GM21723 (cell line): Measurements from ENCODE around the gene NIPAL3.
"Not testable (repeated sequence)": the region's sequence is repeated elsewhere in the genome, so short reads cannot be mapped to it uniquely, and the experiment has no call there.

Source experiments
- ATAC-seq: cut with Tn5 transposase; IDR thresholded peaks from one replicate; pipeline ENCODE4 v1.9.1; 2021; ENCODE audit warnings: mild to moderate bottlenecking, moderate library complexity; ENCODE audit not compliant: unreplicated experiment

NIPAL3 gene

DNA sequence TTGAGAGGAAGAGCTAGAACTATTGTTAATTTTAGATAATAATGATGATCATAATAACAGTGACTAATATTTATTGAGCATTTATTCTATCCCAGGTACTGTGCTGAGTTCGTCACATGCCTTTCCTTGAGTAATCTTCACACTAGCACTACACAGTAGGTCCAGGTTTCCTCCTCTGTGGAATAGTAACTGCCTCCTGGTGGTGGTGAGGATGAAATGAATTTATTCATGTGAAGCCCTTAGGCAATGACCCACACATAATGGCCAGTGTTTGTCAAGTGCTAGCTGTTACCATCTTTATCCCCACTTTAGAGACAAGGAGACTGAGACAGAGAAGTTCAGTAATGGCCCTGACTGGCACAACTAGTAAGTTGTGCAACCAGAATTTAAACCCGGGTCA is 5.9 kb downstream of the NIPAL3 start:
- no peak for ATAC-seq

DNA sequence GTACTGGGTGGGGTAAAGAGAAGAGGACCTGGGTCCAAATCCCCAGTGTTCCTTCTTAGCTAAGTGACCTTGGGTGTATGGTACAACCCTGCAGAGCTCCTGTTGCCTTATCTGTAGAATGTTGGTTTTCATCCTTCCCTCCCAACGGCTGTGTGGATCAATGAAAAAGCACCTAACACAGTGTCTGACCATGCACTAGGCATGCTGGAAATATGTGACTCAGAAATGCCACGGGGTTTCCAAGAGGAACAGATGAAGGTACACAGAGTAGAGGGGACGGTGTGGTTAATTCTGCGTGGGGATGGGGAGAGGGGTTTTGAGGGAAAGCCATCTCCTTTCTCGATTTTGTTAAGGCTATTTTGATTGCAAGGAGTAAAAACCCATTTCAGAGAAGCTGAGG is 8.6 kb downstream of the NIPAL3 start:
- ATAC-seq, result no peak

DNA sequence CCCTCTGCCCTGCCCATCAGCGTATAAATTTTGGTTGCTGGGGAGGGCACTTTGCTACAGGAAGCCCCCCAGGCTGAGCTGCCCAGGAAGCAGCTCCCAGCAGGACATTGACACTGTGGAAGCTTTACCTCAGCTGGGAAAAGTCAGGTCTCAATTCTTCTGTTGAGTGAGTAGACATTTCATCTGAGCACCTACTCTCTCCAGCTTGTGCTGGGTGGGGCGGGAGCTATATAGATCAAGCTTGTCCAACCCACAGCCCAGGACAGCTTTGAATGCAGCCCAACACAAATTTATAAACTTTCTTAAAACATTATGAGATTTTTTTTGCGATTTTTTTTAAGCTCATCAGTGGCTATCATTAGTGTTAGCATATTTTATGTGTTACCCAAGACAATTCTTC is 9.4 kb downstream of the NIPAL3 start:
- no peak for ATAC-seq

DNA sequence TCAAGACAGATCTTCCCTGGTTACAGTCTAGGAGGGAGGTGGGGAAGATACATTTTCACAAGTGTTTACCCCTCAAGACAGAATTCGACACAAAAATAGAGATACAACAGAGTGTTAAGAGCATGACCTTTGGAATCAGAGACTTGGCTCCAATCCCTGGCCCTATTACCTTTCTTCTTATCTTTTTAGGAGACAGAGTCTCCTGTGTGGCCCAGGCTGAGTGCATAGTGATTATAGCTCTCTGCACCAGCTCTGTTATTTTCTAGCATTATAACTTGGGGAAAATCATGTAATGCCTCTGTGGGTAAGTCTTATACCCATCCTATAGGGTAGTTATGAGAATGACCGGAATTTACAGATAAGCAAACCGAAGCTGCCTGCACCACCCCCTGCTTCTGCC is 9.8 kb downstream of the NIPAL3 start:
- no peak for ATAC-seq

DNA sequence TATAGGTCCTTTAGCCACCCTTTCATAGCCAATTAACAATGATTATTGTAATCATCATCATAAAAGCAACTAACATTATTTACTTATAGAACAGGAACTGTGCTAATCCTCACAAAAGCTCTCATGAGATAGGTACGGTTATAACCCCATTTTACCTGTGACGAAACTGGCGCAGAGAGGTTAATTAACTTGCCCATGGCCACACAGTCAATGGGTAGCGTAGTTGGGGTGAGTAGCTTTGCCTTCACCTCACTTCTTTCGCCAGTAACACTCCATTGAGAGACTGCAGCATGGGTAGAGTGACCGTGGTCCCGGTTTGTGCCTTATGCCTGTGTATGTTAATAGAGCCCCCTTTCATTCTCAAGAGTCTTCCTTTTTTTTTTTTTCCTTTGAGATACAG is 10.3 kb downstream of the NIPAL3 start:
- no peak for ATAC-seq

DNA sequence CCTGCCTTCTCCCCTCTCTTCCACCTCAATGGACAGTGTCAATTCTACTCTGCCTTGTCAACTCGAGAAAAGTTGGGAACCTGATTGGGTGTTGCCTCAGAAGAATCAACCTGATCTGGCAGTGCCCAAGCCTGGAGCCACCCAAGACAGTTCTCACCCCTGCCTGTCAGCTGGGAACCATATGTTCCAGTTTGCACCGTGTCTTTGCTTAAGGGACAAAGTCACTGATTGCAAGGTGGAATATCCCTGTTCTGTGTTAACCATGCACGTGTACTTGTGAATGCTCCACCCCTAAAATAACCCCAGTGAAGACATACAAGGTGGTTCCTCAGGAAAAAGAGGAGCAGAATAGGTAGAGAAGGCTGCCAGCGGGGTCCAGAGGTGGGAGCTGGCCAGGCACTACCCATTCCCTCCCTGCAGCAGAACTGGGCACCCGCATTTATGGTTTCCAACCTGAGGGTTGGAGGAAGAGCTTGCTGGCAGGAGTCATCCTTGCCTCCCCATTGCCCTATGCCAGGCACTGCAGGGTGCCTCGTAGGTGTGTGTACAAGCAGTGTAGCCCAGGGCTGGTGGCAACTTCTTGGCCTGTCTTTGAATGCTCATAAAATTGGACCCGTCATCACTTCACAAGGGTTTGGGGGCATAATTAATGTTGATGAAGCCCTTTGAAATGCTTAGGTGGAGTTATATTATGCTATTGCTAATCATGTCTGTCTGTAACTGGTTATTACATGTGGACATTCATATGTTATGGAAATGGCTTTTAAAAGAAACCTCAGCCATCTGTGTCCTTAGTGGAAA is 11.3 kb downstream of the NIPAL3 start:
- no peak for ATAC-seq

DNA sequence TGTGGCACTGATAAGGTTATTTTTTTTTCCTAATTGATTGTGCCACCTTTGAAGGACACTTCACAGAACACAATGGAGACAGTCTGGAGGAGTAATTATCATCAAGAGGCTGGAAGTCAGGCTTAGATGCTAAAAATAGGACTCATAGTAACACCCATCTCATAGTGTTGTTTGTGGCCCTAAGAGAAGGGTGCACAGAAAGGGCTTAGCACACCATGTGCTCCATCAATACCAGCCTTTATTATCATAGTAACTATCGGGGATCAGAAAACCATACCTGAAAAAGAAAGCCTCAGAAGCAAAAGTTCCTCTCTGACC is 11.9 kb downstream of the NIPAL3 start:
- ATAC-seq, result no peak

DNA sequence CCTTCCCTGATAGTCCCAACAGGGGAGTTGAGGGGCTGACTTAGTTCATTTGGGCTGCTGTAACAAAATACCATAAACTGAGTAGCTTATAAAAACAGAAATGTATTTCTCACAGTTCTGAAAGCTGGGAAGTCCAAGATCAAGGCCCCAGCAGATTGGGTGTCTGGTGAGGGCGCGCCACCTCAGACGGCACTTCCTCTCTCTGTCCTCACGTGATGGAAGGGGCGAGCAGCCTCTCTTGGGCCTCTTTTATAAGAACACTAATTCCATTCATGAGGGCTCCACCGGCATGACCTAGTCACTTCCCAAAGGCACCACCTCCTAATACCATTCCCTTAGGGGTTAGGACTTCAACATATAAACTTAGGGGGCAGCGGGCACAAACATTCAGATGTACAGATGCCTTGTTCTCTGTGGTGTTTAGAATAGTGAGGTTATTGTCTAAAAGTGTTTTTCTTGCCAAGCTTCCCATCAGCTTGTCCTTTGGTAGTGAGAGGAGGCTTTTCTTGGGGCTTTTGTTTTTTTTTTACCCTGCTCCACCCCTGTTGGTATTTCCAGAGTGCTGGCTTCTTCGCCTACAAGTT is 20.3 kb downstream of the NIPAL3 start:
- no peak for ATAC-seq

DNA sequence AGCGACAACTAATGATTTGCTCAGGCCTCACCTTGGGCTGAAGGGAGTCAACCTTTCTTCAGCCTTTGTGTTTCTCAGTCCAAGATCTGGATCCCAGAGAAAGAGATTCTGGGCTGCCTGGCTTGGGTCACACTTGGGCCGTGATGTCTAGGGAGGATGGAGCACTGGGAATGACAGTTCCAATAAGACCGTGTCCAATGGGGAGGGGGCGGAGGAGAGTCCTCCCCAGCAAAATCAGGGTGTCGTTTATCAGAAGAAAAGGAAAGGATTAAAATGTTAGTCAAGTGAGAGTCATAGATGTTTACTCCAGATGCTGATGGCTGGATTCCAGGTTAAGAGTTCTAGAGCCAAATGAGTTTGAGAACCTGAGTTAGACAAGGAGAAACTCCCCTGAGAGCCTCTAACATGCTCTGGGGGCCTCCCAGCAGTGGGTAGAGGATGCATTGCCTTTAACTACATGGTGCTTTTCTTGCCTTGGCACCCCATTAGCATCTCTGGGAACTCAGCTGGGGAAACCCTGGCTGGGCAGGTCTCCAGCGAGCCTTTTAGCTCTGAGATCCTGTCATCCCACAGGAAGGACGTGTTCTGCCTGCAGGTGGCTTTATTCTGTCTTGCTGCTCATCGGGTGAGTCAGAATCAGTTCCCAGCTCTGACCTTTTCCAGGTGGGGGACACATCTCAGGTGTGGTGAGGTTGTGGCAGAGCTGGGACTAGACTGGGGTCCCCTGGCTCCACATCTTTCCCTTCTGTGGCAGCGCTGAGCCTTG is 22.2 kb downstream of the NIPAL3 start:
- no peak for ATAC-seq

DNA sequence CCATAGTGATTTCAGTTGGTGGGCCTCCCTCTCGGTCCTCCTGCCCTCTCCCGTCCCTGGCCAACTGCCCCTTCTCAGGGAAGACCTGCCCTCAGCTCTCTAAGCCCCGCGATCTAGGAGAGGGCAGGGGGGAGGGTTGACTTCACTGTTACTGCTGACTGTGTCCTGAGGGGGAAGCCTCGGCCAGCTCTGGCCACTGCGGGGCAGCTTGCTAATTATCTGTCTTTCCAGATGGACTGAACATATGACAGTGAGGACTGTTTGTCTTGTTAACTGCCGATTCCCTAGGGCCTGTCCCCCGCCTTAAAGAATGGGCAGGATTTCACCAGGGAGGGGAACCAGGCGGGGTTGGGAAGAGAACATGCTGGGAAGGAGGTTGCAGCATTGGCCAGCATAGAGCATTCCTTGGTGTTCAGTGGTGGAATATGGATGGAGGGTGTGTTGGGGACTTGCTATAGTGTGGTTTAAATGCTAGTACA is 22.9 kb downstream of the NIPAL3 start:
- ATAC-seq, result no peak

DNA sequence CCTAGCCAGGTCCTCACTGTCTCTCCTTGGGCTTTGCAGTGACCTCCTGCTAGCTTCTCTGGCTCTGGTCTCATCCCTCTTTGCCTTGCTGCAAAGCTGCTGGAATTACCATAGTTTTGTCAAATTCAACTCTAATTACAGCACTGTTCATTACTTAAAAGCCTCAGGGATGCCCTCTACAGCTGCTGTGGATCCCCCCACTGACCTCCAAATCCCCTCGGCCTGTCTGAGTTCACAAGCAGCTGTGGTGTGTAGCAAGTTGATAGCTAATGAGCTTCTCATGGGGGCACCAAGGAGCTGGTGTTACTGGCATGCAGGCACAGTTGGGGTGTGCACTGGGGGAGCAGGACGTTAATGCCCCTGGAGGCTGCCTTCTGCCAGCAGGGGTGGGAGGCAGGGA is 24.8 kb downstream of the NIPAL3 start:
- no peak for ATAC-seq

DNA sequence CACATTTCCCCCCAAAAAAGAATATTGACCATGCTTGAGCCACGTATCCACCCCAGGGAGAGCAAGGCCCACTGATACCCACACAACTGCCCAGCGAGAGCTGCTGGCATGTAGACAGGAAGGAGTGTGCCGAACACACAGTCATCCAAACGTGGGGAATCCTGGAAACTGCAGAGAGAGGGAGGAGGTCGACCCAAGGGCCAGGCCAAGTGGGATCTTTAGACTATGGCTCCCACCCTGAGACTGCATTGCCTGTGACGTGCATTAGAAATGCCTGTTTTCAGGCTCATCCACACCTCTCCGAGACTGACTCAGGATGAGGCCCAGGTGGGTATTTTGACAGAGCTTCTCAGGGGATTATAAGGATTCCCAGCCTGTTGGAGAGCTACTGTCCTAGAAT is 25.9 kb downstream of the NIPAL3 start:
- ATAC-seq, result no peak

DNA sequence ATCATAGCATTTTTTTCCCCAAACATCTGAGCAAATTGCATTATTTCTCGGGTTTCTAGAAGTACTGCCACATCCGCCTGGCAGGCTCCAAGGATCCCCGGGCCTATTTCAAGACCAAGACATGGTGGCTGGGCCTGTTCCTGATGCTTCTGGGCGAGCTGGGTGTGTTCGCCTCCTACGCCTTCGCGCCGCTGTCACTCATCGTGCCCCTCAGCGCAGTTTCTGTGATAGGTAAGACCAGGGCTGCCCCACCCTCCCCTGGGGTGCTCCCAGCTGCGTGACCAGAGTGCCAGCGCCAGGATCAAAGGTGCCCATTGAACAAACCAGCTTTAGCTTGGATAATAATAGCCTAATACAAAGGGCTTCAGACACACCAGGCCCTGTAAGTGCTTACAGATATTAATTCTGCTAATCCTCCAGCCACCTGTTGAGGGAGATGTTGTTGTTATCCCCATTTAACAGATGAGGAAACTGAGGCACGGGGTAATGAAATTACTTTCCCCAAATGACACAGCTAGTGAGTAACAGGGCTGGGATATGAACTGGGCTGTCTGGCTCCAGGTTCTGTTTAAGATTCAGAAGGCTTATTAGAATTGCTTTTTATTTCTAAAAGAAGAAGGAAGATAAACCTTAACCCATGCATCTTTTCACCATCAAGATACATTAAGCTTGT is 26.5 kb downstream of the NIPAL3 start:
- ATAC-seq, result no peak

DNA sequence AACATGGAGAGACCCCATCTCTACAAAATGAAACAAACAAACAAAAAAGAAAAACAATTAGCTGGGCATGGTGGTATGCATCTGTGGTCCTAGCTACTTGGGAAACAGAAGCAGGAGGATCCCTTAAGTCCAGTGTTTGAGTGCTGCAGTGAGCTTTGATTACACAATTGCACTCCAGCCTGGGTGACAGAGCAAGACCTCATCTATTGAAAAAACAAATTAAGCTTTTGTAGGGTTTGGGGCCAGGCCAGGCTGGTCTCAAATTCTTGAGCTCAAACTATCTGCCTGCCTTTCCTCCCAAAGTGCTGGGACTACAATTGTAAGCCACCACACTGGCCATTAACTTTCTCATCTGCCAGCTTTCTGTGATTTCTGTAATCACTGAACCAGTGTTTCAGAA is 27.2 kb downstream of the NIPAL3 start:
- no peak for ATAC-seq

DNA sequence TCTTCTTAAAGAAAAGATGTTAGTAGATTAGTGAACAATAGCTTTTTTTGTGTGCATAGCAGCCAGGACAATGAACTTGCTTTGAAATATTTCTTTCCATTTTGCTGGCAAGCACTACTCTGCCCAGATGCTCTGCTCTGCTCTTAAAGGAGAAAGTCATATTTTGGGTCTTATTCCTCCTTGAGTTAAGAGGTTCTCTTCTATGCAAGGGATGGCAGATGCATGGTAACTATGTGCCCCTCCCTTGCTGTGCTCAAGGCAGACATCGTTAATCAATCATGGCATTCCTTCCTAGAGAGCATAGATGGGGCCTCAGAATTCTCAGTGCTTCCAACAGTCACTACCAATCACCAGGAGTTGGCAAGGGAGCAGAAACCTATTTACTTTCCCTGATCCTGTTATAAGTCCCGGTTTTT is 27.6 kb downstream of the NIPAL3 start:
- no peak for ATAC-seq

DNA sequence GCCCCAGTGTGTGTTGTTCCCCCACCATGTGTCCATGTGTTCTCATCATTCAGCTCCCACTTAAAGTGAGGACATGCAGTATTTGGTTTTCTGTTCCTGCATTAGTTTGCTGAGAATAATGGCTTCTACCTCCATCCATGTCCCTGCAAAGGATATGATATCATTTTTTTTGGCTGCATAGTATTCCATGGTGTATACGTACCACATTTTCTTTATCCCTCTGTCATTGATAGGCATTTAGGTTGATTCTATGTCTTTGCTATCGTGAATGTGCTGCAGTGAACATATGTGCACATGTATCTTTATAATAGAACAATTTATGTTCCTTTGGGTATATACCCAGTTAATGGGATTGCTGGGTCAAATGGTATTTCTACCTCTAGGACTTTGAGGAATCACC is 30.8 kb downstream of the NIPAL3 start:
- not testable (repeated sequence) for ATAC-seq

DNA sequence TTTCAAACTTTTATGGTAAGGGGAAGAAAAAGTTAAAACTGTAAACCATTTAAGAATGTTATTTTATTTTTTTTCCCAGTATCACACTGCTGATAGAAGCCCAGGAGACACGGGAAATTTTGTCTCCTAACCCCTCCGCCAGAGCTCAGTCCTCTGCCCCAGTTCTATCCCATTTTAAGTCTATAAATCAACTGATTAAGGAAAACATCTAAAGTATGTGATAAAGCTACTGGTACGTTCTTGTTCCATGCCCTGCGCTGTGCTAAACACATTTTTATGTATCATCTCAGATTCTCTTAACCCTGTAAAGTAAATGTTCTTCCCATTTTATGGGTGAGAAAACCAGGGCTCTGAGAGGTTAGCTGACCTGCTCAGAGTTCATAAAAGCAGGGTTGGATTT is 34.7 kb downstream of the NIPAL3 start:
- ATAC-seq, result no peak

DNA sequence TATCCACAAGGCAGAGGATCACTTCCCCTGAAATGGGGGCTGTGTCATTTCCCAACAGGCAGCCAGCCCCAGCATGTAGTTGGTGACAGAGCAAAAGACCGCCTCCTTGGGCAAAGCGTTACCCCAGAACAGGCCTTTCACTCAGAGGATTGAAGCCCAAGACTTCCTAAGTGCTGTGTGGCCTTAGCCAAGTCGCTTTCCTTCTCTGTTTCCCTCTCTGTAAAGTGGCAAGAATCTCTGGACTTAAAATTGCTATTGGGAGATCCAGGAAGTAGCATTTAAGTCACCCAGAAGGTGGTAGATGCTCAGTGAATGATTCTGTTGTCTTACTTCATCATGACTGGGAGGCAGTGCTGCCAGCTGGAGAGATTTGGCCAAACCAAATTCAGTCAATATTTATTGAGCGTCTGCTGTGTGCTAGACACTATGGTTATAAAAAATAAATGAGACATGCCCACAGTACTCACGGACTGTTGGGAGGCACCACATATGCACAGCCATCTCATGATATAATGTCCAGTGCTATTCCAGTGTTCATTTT is 35.3 kb downstream of the NIPAL3 start:
- ATAC-seq, result no peak

DNA sequence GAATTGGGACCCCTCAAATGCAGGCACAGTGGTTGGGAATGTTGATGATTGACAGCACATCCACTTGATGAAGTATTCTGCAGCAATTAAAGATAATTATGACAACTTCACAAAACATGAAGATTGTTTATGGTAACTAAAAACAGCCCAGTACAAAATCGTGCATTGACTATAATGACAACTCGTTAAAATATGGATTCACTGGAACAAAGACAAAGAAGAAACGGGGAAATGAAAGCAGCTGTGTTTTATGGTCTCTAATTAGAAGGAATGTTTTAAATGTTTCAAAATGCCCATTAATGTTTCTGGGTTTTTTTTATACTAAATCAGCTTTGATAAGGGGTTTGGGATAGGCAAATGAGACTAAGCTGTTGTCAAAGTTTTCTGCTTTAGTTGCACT is 36.1 kb downstream of the NIPAL3 start:
- ATAC-seq, result no peak

DNA sequence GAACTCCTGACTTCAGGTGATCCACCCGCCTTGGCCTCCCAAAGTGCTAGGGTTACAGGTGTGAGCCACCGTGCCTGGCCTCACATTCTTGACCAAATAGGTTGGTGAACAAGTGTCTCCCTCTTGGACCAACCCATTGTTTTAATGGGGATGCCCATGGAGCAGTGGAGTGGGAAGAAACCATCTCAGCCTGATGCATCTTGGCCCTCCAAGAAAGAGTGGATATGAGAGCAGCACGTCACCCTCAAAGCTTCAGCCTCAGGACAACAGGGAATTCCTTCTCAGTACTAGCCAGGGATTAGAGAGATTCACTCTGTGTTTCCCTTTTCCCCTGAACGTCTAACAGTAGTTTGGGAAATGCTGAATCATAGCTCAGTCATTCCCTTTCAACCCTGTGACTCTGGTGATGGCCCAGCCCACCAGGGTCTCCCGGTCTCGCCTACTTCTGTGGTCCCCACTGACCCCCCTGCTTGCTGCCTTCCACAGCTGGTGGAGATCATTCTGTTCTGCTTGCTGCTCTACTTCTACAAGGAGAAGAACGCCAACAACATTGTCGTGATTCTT is 37.4 kb downstream of the NIPAL3 start:
- ATAC-seq, result no peak

DNA sequence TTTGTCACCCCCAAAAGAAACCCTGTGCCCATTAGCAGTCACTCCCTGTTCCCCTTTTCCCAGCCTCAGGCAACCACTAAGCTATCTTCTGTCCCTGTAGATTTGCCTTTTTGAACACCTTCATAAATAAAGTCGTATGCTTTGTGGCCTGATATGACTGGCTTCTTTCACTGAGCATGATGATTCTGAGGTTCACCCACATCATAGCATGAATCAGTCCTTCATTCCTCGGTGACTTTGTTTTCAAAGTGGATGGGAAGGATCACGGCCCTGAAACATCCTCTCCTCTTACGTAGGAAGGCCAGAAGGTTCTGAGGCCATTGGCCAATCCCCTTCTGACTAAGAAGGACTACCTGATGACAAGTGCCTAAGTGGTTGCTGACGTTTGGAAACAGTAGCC is 39.1 kb downstream of the NIPAL3 start:
- ATAC-seq, result no peak
